Neural cell (in vitro differentiated cells): ENCODE measurements around the gene MPO.

ENCODE experiments used
- EZH2 ChIP-seq: fragments of 200-600, 300-800 bp; shearing (Covaris generic), sonication (generic); IDR thresholded peaks from 2 replicates; pipeline ENCODE4 v1.6.1; 2014; ENCODE audit warnings: antibody characterized with exemption, low read length, borderline replicate concordance, mild to moderate bottlenecking; ENCODE audit not compliant: insufficient read depth, poor library complexity, severe bottlenecking
- POLR2AphosphoS5 ChIP-seq: IDR thresholded peaks from 2 replicates; pipeline ENCODE4 v1.6.1; 2012
- RAD21 ChIP-seq: fragments of 450-650 bp; conservative IDR thresholded peaks from 2 replicates; pipeline ENCODE4 v1.6.1; 2014; ENCODE audit warnings: antibody characterized with exemption, mild to moderate bottlenecking, moderate library complexity
- TF ChIP-seq, protein P1 (sequence below): fragments of 450-650 bp; IDR thresholded peaks from 2 replicates; pipeline ENCODE4 v1.5.1; 2014; ENCODE audit warnings: antibody characterized with exemption, mild to moderate bottlenecking, moderate library complexity; ENCODE audit not compliant: poor library complexity, severe bottlenecking

DNA sequence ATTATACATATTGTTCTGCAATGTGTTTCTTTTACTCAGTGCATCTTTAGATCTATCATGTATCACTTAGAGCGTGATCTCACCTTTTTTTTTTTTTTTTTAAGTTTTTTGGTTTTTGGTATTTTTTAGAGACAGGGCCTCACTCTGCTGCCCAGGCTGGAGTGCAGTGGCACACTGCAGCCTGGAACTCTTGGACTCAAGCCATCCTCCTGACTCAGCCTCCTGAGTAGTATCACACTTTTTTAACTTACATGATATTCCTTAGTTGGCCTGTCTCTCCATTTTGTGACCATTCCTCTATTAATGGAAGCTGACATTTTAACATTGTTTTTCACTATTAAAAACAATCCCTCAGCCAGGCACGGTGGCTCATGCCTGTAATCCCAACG, 4.7 kb upstream of the MPO start:
- TF ChIP-seq, protein P1, sequence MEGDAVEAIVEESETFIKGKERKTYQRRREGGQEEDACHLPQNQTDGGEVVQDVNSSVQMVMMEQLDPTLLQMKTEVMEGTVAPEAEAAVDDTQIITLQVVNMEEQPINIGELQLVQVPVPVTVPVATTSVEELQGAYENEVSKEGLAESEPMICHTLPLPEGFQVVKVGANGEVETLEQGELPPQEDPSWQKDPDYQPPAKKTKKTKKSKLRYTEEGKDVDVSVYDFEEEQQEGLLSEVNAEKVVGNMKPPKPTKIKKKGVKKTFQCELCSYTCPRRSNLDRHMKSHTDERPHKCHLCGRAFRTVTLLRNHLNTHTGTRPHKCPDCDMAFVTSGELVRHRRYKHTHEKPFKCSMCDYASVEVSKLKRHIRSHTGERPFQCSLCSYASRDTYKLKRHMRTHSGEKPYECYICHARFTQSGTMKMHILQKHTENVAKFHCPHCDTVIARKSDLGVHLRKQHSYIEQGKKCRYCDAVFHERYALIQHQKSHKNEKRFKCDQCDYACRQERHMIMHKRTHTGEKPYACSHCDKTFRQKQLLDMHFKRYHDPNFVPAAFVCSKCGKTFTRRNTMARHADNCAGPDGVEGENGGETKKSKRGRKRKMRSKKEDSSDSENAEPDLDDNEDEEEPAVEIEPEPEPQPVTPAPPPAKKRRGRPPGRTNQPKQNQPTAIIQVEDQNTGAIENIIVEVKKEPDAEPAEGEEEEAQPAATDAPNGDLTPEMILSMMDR = no peak
- no peak for TF ChIP-seq EZH2
- TF ChIP-seq RAD21 = no peak
- TF ChIP-seq POLR2AphosphoS5 = no peak
